ENCODE results near the gene IP6K2.

The IP6K2 gene

DNA sequence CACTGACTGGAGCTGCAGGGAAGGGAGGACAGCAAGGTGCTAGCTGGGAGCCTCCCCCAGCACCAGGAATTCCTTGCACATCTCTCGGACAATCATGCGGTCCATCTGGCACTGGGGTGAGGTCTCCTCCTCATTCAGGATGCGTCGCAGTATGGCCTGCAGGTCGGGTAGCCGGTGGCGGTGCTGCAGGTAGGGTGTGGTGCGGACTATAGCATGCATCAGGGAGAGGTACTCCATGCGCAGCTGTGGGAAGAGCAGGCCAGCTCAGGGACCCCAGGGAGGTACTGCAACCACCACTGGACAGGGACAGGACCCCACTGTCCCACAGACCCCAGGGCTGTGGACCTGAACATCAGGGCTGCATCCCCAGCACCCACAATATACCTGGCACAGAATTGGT, 42.5 kb downstream of the IP6K2 start:
- in situ Hi-C loops (cut with MboI; ENCODE audit: low sequenced_read_pairs): no loop called here

DNA sequence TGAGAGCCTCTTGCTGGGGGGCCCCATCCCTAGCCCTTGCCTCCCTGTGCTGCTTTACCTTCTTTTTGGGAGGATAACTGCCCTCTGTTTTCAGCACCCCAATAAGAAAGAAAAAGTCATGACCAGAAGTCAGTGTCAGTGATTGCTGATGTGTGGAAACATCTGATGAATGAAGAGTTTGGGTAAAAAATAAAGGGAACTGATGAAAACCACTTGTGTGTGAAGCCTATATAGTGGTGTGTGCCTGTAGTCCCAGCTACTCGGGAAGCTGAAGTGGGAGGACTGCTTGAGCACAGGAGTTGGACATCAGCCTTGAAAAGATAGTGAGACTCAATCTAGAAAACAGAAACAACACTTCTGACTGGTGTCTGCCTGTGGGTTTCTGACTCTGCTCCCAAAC, 44.5 kb downstream of the IP6K2 start:
- in situ Hi-C loops (cut with MboI; ENCODE audit: low sequenced_read_pairs): no loop called here

DNA sequence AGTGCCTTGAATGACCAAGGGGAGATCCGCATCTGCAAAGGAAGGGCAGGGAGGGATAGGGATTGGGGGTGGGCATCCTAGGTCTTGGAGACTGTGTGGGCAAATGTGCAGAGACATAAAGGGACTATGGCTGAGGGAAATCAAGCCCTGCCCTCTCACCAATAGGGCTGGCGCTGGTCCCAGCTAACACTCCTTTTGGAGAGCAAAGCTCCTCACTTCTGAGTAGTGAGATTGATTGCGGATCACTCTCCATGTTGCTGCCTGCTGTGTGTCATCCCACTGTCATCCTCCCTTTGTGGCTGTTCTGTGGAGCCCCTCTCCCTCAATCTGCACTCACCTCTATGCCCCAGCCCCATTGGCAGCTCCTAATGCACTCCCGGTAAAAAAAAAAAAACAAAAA, 52.1 kb downstream of the IP6K2 start:
- in situ Hi-C loops (cut with MboI; ENCODE audit: low sequenced_read_pairs): no loop called here

DNA sequence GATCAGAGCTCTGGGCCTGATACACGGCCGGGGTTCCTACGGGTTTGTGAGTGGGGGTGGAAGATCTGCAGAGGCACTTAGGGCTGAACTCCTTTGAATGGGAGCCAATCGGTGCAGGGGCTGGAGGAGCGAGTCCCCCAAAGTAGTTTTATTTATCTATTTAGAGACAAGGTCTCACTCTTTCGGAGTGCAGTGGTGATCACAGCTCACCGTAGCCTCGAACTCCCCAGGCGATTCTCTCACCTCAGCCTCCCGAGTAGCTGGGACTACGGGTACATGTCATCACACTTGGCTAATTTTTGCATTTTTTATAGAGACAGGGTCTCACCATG, 52.7 kb downstream of the IP6K2 start:
- in situ Hi-C loops (cut with MboI; ENCODE audit: low sequenced_read_pairs): no loop called here

DNA sequence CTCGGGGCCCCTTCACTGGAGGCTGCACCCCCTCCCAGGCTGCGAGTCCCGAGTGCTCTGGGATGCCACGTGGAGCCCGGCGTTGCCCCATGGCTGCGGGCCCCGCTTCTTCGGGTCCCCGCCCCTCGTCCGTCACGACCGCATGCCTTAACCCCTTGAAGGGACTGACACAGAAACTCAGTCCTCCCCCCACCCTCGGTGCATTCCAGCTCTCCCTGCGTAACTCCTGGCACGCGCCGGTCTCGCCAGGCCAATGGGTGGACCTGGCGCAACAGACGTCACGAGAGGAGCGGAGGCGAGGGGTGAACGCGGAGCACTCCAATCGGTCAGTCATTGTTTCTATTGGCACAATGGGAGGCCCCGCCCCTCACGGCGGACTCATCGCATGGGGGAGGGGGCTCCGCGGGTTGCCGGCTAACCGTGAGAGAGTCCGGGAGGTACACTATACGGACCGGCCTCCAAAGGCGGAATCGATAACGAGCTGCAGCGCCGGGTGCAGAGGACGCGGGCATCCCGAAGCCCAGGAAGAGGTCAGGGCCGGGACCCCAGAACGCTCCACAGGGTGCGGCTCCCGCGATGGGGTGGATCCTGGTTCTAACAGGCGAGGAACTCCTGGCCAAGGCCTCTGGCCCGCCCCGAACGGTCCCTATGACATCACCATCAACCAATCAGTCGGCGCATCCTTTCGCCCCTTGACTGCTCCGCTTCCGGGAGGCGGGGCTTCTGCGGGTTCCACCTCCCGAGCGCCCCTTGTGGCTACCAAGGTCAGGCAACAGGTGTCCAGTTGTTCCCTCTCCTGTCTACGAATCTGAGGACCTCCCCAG, 53.3 kb downstream of the IP6K2 start:
- in situ Hi-C loops (cut with MboI; ENCODE audit: low sequenced_read_pairs): no loop called here

DNA sequence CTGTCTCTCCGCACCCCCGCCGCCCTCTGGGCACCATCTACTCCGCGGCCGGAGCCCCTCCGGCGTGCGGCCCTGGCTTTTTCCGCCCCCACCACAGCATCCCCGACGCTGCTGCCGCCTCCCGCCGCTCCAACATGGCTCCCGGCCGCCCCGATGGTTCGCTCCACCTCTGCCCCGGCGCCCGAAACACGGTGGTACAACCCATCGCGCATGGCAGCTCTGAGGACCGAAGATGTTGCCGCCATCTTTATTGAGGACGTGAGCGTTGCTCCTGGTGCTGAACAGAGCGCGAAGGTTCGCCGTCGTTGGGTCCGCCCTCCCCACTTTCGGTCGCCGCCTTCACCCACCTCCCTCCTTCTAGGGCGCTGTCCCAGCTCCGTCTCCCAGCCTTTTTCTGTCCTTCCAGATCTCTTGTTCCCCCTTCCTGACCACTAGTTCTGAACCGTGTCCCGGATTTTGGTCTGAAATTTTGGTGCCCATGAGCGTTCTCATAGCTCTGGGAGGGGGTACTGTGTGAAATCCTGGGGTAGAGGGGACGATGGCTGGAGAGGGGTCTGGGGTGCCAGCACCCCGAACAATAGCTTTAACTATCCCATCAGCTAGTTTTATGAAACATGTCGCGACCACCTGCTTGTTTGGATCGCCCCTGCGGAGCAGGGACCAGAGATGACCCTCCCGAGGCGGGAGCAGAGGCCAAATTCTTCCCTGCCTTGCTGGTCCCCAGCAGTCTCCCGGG, 54.1 kb downstream of the IP6K2 start, which contains the start of gene CELSR3:
Gene CELSR3, minus strand, starts transcription at position 134 of the 736 bp plus-strand sequence. CDS start 252 bp downstream, outside the sequence.
- in situ Hi-C loops (cut with MboI; ENCODE audit: low sequenced_read_pairs): no loop called here

DNA sequence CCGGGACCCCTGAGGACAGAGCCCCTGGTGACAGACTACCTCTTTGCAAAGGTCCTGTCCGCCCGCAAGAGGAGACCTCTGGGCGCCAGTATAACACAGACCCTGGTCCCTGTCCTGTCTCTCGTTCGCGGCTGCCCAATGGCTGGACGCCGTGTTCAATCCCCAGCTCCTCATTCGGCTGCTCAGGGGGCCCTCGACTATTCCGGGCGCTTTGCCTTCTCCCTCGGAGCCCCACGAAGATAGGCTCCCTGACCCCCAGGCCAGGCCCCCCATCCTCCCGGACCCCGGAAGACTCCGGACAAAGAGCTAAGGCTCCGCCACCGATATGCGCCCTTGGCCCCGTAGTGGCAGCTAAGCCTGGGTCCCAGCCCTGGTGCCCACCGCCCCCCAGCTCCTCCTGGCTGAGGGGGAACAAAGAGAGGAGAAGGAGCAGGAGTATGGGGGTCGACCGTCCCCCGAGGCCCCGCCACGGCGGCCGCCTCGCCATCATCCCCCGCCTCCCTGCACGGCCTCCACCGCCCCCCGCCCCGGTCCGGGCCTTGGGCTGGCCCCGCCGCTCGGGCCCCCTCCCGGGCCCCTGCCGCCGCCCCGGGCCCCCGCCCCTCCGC, 54.8 kb downstream of the IP6K2 start:
- in situ Hi-C loops (cut with MboI; ENCODE audit: low sequenced_read_pairs): no loop called here

DNA sequence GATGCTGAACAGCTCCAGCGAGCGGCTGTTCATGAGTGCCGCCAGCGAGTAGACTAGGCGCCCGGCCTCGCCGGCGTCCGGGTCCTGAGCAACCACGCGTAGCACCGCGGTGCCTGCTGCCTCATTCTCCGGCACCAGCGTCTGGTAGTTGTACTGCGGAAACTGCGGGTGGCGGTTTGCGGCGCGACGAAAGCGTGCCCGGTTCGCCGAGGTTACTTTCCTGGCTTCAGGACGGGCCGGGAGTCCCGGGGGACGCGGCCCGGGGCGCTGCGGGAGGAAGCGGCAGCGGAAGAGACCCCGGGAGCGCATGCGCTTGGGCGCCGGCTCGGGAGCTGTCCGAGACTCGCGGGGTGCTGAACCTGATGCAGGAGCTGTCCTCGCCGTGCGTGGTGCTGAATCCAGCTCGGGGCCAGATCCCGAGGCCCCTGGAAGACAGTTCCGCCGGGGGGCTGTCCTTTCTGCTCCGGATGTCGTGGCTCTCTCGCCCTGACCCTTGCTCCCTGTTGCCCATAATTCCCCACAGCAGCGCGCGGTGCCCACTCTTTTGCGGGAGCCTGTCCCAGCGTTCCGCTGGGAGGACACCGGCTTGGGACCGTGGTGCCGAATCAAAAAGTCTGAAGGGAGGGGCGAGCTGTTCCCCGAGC, 55.4 kb downstream of the IP6K2 start:
- in situ Hi-C loops (cut with MboI; ENCODE audit: low sequenced_read_pairs): no loop called here

DNA sequence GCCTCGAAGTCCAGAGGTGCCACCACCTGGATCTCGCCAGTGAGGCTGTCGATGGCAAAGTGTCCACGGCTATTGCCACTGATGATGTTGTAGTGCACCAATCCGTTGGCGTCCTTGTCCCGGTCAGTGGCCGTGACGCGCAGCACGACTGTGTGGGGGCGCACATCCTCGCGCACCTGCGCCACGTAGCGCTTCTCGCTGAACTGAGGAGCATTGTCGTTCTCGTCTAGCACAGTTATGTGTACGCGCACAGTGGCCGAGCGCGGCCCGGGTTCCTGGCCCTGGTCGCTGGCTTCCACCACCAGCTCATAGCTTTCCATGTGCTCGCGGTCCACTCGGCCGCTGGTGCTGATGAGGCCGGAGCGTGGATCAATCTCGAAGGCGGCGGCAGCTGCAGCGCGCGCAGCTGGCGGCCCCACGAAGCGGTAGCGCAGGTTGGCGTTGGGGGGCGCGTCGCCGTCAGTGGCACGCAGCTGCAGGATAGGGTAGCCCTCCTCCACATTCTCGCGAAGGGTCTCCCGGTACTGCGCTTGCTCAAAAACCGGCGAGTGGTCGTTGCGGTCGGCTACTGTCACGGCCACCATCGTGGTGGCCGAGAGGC, 56.1 kb downstream of the IP6K2 start:
- in situ Hi-C loops (cut with MboI; ENCODE audit: low sequenced_read_pairs): no loop called here

DNA sequence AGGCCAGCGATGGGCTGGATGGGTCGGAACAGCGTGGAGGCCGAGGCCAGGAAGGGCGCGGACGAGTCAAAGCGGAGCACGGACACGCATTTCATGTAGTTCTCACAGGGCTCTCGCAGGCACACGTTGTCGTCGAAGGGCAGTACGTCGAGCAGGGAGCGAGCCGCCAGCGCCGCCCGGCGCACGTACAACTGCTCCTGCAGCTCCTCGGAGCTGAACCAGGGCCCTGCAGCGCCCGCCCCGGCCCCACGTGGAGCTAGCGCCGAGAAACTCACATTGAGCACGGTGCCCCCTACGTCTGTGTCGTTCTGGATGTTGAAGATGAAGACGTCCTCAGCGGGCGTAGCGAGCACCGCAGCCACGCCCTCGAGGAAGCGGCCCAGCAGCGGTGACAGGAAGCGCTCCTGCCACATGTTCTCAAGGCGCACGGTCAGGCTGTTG, 60.2 kb downstream of the IP6K2 start:
- in situ Hi-C loops (cut with MboI; ENCODE audit: low sequenced_read_pairs): no loop called here

DNA sequence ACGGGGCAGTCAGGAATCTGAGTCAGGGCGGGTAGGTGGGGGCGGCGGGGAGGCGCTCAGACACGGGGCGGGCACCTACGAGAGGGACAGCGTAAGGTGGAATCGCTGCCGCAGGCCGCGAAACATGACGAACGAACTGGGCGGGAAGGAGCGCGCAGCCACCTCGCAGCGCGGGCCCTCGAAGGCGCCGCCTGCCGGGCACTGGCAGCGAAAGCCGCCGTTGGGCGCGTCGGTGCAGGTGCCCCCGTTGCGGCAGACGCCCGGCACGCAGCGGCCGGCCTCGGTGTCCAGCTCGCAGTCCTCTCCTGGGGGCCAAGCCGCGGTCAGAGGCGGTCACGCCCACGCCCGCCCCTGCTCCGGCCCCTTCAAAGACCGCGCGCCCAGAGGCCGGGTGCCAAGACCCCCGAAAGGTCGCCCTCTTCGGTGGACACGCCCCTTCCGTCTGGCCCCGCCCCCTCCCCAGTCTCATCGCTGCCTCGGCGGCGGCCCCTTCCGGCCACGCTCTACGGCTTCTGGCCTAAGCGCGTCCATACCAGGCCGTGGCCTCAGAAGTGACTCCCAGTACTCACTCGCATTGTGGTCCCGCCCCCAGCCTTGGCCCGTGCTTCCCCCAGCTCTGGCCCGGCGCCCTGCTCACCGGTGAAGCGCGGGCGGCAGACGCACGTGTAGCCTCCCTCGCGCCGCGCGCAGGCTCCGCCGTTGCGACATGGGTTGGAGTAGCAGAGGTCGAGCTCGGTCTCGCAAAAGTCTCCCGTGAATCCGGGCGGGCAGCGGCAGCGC, 60.8 kb downstream of the IP6K2 start:
- in situ Hi-C loops (cut with MboI; ENCODE audit: low sequenced_read_pairs): no loop called here

DNA sequence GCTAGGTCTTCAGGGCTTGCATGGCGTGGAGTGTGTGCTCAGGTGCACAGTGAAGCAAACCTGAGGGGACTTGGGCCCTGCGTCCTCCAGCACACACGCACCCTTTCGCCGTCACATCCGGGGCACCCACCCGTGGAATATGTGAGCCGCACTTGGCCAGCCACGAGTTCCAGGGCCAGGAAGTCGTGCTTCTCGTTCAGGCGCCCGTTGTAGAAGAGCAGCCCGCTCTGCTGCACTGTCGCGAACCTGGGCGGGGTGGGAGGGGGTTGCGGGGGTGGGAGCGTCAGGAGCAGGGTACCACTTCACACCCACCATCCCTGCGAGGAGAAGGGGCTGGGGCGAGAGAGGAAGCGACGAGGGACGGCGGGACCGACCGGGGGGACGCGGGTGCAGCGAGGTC, 61.4 kb downstream of the IP6K2 start:
- in situ Hi-C loops (cut with MboI; ENCODE audit: low sequenced_read_pairs): no loop called here

DNA sequence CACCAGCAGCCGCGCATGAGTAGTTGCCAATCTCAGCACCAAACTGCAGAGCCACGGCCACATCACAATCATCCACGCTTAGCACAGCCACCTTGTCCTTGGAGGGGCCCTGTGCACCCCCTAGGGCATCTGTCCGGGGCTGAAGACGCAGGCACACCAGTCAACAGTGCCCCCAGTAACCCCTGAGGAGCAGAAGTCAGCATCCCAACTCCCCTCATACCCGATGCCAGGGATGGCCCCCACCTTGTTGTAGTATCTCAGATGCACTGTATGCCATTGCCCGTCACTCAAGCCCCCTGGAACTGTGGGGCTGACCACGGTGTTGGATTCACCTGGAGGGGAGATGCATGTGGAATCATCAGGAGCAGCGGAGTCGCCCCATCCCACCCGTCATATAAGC, 62.0 kb downstream of the IP6K2 start:
- in situ Hi-C loops (cut with MboI; ENCODE audit: low sequenced_read_pairs): no loop called here

DNA sequence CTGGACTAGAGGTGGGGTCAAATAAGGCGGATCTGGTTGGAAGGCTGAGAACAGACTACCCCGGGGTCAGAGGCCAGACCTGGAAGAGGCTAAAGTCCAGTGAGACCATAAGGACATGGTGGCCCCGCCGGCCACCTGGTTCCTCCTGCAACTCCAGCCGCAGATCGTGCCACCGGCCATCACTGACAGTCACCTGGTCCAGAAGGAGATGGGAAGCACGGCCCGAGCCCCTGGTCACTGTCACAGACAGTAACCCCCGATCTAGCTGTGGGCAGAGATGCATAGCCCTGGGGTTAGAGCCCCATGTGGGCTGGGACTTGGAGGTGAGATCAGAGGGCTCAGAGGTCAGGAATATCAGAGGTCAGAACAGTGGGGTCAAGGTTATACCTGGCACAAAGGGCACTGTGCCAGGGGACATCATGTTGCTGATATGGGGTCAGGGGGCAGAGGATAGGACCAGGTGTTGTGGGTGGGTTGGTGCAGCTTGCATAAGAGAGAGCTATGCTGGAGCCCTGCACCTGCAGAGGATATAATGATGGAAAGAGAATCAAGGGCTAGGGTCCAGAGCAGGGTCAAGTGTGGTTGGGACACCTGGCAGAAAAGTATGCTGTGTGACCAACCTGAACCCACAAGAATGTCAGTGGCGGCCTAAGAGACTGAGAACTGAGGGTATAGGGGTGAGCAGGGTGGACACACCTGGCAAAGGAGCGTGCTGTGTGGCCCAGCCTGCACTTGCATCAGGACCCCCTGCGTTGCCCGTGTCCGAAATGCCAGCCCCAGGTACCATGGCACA, 63.9 kb downstream of the IP6K2 start:
- in situ Hi-C loops (cut with MboI; ENCODE audit: low sequenced_read_pairs): no loop called here

DNA sequence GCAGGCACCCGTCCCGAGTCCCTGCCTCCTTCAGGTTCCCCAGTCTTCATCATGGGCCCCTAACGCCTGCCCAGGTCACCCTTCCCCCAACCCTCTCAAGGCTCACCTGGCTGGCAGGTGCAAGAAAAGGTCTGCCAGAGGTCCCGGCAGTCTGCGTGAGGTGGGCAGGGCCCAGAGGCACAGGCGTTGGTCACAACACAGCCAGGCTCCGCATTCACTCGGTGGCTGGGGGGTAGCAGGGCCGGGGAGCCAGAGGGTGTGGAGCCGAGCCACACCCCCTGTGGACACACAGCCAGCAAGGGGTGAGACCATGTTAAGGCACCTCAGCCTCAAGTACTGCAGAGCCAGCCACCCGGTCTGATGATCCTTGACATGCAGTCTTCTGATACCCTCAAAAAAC, 65.2 kb downstream of the IP6K2 start:
- in situ Hi-C loops (cut with MboI; ENCODE audit: low sequenced_read_pairs): no loop called here

DNA sequence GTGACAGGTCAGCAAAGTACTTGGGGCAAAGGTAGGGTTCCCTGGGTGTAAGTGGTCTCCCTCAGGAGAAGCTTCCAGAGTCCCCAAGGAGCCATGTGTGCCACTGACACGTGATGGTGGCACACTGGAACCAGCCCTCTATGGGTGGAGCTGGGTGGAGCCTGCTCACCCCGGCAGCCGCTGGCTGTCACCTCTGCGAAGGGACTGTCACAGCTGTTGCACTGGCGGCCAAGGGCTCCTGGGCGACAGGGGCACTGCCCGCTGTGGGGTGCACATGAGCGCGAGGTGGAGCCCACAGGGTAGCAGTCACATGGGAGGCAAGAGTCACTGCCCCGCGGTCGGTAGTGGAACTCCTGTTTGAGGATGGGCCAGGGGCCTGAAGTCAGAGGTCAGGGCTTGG, 66.3 kb downstream of the IP6K2 start:
- in situ Hi-C loops (cut with MboI; ENCODE audit: low sequenced_read_pairs): no loop called here

DNA sequence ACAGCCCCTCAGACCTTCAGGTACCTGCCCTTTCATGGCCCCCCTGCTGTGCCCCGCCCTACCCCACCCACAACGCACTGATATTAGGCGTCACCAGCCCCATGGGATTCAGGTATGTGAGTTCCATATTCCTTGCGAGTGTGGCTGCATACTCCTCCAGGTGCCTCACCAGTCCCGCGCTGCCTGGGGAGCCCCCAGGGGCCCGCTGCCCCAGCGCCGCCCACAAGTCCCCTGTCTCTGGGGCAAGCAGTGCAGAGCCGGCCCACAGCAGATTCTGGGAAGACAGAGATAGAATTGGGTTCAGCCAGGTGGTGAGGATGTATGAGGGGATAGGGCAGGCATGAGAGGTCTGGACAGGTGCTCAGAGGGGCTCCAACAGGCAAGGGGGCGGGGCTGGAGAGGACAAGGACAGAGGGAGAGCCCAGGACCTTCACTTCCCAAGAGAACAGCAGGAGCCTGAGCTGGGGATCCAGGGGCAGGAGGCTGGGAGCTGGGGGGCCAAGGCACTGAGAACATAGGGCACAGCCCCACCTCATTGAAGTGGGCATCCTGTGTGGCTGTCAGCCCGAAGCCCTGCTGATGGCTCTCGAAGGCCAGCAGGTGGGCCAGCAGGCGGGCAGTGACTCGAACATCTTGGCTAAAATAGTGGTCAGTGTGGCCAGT, 68.7 kb downstream of the IP6K2 start:
- in situ Hi-C loops (cut with MboI; ENCODE audit: low sequenced_read_pairs): no loop called here

DNA sequence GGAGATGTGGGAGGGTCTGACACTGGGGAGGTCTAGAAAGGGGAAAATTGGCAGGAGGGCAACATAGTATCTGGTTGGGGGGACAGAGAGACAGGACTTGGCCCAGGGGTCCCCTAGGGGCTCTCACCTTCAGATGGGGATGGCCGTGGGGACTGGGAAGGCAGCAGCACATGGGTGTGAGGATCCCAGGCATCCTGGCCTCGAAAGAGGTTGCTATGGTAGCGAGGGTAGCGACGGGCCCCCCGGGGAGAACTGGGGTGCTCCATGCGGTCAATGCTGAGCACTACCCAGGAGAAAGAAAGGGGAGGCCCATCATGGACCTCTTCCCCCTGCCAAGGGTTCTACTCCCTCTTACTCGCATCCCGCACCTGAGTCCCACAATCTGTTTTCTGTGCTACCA, 69.3 kb downstream of the IP6K2 start:
- in situ Hi-C loops (cut with MboI; ENCODE audit: low sequenced_read_pairs): no loop called here
